Cardiac fibroblast (primary cell): ENCODE data around the gene ATE1.

Experiments
- DNase-seq, 2 donors: peaks; one replicate each; pipeline versions ENCODE4 v3.0.0 to v3.0.0-alpha.2; 2010; ENCODE audit warnings: low read depth in 2 of 2
- H3K4me3 ChIP-seq, 2 donors: replicated peaks in 1 of 2; 1 replicate in 1 of 2; 2 replicates in 1 of 2; pipeline ENCODE4 v1.5.1; 2011; ENCODE audit warnings: low read depth in 2 of 2, low read length in 2 of 2, mild to moderate bottlenecking in 2 of 2, moderate library complexity in 1 of 2
- CTCF ChIP-seq: IDR thresholded peaks from one replicate; pipeline ENCODE4 v1.5.1; 2011; ENCODE audit warnings: low read depth, mild to moderate bottlenecking, low read length, inconsistent platforms

ATE1 gene

GRCh38 chr10:121823993-121824463 lies 103.8 kb downstream of the ATE1 start:
- no peak overlapping the region for H3K4me3 ChIP-seq
- TF ChIP-seq CTCF = peak; percentile 70
- peak; percentile 57 to 67 for DNase-seq

- no peak for DNase-seq
- TF ChIP-seq CTCF = no peak
- H3K4me3 ChIP-seq = no peak overlapping the region
Measured at GRCh38 chr10:121822724-121823123, 105.1 kb downstream of the ATE1 start.

GRCh38 chr10:121822180-121822579 lies 105.7 kb downstream of the ATE1 start:
- TF ChIP-seq CTCF = no peak
- DNase-seq = no peak
- H3K4me3 ChIP-seq = no peak overlapping the region

GRCh38 chr10:121819049-121819448 lies 108.8 kb downstream of the ATE1 start:
- DNase-seq = no peak
- TF ChIP-seq CTCF = no peak
- H3K4me3 ChIP-seq = no peak overlapping the region

GRCh38 chr10:121818599-121818998 lies 109.2 kb downstream of the ATE1 start:
- TF ChIP-seq CTCF = no peak
- DNase-seq = no peak
- no peak overlapping the region for H3K4me3 ChIP-seq

GRCh38 chr10:121816197-121816596 lies 111.6 kb downstream of the ATE1 start:
- no peak overlapping the region for H3K4me3 ChIP-seq
- no peak for TF ChIP-seq CTCF
- DNase-seq = no peak

- no peak for TF ChIP-seq CTCF
- DNase-seq = no peak
- H3K4me3 ChIP-seq = no peak overlapping the region
Measured at GRCh38 chr10:121813857-121814256, 114.0 kb downstream of the ATE1 start.
